ENCODE results near the gene APBA2.

APBA2 gene

GRCh38 chr15:29133791-29134190 is 248.0 kb downstream of the APBA2 start:
- DNase-seq (ENCODE audit: low read depth), result no peak

DNA sequence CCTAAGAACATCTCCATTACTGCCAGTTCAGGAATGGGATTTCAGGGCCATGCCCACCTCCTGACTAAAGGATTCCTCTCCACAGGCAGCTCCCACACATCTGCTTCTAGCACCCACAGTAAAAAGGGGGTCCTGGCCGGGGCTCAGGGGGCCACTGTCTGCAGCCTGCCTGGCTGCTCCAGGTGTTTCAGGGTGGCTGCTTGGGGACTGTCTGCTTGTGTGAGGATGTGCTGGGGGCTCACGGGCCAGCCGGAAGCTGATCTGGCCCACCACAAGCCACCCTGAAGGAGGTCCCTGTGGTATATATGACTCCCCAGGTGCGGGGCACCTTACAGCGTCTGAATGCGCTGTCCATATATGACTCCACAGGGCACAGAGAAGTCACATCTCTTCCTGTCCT is 248.5 kb downstream of the APBA2 start:
- DNase-seq (ENCODE audit: low read depth), result no peak

DNA sequence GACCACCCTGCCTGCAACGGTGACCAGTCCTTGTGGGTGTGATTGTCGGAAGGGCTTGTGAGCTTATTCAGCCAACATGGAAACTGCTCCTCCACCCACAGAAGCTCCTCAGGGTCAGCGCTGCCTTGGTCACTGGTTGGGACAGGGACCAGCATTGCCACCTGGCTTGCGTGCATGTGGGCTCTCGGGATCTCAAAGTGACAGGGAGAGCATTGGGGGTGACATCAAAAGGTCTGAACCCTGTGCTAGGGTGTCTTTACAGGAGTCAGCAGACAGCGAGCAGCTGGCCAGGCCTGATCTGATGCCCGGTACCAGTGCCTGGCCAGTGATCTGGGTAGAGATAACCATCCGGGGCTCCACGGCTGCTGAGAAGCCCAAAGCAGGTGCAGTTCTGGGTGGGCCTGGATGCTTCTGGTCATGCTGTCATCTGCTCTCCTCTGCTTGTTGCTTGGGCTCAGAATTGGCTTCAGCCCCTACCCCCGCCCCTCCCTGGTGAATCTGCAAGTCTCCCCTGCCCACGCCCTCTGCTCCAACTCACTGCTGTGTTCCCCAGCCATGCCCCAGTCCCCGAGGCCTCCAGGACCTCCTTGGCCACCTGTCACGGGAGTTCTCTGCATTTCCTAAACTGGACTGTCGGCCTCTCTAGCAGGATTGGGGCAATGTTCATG is 249.0 kb downstream of the APBA2 start:
- DNase-seq (ENCODE audit: low read depth), result no peak

DNA sequence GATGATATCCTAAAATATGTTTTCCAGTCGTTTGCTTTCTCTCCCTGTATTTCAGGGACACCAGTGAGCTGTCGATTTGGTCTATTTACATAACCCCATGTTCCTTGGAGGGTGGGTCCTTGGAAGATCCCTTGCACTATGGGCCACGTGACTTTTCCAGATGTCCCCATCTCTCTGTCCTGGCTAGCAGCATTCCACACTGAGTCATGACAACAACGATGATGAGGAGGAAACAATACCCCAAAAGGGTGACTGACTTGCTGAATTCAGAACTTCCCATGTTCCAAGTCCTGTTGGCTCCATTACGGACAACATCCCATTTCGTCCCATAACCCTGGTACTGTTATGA is 249.5 kb downstream of the APBA2 start:
- DNase-seq (ENCODE audit: low read depth), result peak; percentile 57

DNA sequence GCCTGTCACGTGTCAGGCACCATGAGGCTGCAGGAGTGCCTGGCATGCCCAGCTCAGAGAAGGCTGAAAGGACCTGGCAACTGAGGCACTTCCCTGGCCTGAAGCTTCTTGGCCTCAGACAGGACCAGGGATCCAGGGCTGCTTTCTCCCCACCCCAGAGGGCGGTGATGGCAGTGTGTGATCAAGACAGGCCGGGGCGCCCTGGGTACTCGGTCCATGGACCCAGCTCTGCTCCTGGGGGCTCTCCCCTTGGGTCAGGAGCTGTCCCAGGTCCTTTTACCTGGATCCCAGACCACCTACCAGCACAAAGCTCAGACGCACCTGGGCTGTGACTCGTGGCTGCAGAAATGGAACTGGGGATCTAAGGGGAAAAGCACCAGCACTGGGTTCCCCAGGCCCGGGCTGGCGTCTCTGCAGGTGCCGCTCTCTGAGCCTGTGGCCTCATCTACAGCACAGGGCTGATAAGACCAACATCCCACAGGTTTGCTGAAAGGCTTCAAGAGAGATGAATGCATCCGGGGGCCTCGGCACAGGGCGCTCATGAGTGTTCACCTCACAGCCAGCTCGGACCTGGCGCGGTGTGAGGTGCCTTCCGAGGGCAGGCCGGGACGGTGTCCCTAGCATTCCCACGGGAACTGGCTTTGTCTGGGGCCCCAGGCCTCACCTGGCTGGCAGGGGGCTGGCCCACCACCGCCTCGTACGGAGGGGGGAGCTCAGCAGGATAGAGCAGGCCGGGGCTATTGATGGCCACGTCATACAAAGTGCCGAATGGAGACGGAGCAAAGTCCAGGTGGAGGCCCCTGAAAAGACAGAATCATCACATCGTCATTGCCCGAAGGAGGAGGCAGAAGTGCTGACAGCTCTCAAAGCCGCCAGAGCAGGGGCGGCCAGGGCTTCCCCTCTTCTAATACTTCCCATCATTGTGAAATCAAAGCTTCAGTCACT is 250.2 kb downstream of the APBA2 start:
- DNase-seq (ENCODE audit: low read depth), result no peak

- DNase-seq (ENCODE audit: low read depth), result no peak
These were observed 252.5 kb downstream of the APBA2 start for GRCh38 chr15:29138260-29138659.

DNA sequence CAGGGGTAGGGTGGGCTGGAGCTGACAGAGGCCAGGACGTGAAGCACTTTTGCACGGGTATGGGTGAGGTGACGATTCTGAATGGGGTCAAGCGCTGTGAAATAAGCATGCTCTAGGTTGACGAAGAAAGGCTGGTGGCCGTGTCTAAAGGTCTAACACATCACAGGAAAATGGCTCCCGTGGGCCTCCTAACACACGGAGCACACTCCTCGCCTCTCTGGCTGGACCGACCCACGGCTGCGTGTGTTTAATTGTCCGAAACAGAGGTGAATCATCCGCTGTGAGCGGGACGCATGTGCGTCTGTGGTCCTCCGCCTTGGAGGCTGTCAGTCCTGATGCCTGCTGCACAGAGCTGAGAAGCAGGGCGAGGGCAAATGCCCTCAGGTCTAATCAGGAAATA is 253.3 kb downstream of the APBA2 start:
- DNase-seq (ENCODE audit: low read depth), result no peak

GRCh38 chr15:29139540-29140459 is 254.0 kb downstream of the APBA2 start:
- DNase-seq (ENCODE audit: low read depth), result peak; percentile 54

DNA sequence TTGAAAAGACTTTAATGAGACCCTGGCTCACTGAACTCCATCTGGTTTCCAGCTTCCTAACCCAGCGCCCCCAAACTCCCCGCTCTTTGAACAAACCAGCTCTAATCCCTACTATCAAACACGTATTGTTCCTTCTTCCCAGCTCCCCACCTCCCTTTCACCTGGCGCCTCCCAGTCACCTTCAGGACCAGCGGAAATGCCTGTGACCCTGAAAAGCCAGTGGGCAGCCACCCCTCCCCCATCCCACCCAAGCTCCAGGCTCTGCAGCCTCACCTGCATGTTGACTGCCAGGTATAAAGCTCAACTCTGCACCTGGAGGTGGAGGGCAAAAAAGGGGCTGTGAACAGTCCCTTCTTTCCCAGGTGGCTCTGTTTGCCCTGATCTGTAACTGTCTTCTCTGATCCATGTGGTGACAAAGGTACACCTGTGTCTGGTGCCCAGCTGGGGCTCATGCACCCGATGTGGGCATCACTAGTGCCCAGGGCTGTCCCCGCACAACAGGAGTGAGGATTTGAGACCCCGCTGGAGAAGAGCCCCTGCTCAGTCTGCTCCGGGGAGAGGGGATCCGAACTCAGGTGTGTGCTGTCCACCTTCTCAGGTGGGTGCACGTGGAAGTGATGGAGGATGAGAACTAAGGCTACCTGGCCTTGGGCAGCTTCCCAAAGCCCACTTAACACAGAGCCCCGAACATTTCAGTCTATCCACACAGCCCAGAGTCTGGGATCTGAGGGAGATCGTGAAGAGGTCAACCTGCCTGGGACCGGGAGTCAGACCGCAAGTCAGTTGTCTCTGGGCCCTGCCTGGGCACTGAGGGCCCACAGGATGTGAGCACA is 254.9 kb downstream of the APBA2 start:
- DNase-seq (ENCODE audit: low read depth), result no peak

- no peak for DNase-seq (ENCODE audit: low read depth)
These were observed 255.7 kb downstream of the APBA2 start for GRCh38 chr15:29141308-29142128.

- DNase-seq (ENCODE audit: low read depth), result no peak
These were observed 256.5 kb downstream of the APBA2 start for GRCh38 chr15:29142129-29142747.

DNA sequence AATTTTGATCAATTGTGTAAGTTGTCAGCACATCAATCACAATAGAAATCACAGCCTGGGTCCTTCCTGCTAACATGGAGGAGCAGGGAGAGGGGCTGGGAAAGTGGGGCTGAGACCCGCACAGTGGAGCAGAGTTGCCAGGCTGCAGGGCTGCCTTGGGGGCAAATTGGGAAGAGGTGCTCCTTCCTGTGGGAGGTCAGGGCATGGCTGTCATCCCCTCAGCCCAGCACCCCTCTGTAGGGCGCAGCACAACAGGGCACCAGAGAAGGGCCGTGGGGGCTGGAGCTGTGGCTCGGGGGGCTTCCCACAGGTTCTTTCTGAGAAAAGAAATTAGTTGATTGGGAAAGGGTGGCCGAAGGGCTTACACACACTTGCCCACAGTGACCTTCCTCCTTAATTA is 257.5 kb downstream of the APBA2 start:
- no peak for DNase-seq (ENCODE audit: low read depth)

- DNase-seq (ENCODE audit: low read depth), result peak; percentile 82
These were observed 258.3 kb downstream of the APBA2 start for GRCh38 chr15:29143909-29144635.

DNA sequence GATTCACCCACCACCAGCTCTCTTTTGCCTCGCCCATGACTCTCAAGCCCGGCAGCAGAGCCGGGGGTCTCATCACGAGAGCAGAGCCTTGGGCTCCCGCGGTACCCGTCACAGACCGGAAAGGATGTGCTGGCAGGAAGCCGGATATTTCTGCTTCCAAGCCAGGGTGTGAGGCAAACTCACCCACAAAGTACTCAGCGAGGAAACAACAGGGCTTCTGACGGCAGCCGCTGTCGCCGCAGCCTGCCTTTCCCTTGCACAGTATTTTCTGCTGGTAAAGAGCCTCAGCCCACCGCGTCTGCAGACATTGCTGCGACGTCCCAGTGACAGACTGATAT is 263.9 kb downstream of the APBA2 start:
- DNase-seq (ENCODE audit: low read depth), result no peak

GRCh38 chr15:29150515-29151483 is 265.0 kb downstream of the APBA2 start:
- no peak for DNase-seq (ENCODE audit: low read depth)

- DNase-seq (ENCODE audit: low read depth), result no peak
These were observed 265.7 kb downstream of the APBA2 start for GRCh38 chr15:29151484-29151857.

GRCh38 chr15:29156521-29156920 is 270.7 kb downstream of the APBA2 start:
- DNase-seq (ENCODE audit: low read depth), result no peak

DNA sequence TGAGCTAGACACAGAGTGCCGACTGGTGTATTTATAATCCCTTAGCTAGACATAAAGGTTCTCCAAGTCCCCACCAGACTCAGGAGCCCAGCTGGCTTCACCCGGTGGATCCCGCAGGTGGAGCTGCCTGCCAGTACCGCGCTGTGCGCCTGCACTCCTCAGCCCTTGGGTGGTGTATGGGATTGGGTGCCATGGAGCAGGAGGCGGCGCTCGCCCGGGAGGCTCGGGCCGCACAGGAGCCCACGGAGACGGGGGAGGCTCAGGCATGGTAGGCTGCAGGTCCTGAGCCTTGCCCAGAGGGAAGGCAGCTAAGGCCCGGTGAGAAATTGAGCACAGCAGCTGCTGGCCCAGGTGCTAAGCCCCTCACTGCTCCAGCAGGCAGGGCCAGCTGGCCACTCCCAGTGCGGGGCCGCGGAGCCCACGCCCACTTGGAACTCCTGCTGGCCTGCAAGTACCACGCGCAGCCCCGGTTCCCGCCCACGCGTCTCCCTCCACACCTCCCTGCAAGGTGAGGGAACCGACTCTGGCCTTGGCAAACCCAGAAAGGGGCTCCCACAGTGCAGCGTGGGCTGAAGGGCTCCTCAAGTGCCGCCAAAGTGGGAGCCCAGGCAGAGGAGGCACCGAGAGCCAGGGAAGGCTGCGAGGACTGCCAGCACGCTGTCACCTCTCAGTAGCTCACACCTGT is 274.1 kb downstream of the APBA2 start:
- DNase-seq (ENCODE audit: low read depth), result no peak
